Measurements from ENCODE around the gene GFOD1. TPM values are rescaled to one million over a fixed set of nuclear protein-coding genes. Genes with fewer than 3 reads are reported as not detected.
A peak's percentile ranks its signal among the peaks of the same experiment; 100 is the strongest.

The GFOD1 gene
- total and polyA plus RNA-seq, 11 donors = 16.2 to 65.8 (median 41.5) TPM

- peak in 1 of 2 donors; percentile 17 for TF ChIP-seq POLR2A (IDR thresholded peaks at IDR 0.05)
- TF ChIP-seq, protein P1, sequence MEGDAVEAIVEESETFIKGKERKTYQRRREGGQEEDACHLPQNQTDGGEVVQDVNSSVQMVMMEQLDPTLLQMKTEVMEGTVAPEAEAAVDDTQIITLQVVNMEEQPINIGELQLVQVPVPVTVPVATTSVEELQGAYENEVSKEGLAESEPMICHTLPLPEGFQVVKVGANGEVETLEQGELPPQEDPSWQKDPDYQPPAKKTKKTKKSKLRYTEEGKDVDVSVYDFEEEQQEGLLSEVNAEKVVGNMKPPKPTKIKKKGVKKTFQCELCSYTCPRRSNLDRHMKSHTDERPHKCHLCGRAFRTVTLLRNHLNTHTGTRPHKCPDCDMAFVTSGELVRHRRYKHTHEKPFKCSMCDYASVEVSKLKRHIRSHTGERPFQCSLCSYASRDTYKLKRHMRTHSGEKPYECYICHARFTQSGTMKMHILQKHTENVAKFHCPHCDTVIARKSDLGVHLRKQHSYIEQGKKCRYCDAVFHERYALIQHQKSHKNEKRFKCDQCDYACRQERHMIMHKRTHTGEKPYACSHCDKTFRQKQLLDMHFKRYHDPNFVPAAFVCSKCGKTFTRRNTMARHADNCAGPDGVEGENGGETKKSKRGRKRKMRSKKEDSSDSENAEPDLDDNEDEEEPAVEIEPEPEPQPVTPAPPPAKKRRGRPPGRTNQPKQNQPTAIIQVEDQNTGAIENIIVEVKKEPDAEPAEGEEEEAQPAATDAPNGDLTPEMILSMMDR (IDR thresholded peaks at IDR 0.05) = no peak
- peak overlapping the region; percentile 42 to 93 (median 78) for H3K27ac ChIP-seq
- no peaks in the 10 kb centered on the region for H3K36me3 ChIP-seq
- peaks cover 22 to 96% (median 84%) of the 10 kb centered on the region in 12 donors for H3K4me1 ChIP-seq
- WGBS, 4 donors = 68 to 75% (median 72%) methylated on average over 12 of the region's 12 CpGs
- intact Hi-C loops (cut with DNase I) = loop anchor here in 5 of 10 donors (5.0 to 10.0 kb wide), 4 partner anchors 46 to 129 kb away; no protein-coding TSS in a partner anchor
- DNase-seq (no peak), ATAC-seq (peak in 3 of 4 donors; percentile 36 to 63 (median 38))
- H3K27me3 ChIP-seq = no peaks in the 10 kb centered on the region
- no peak overlapping the region for H3K4me3 ChIP-seq
- peaks cover 0 to 4% (median 0%) of the 10 kb centered on the region in 12 donors for H3K9me3 ChIP-seq
These were observed 79.4 kb downstream of the GFOD1 start for GRCh38 chr6:13407709-13408695.

DNA sequence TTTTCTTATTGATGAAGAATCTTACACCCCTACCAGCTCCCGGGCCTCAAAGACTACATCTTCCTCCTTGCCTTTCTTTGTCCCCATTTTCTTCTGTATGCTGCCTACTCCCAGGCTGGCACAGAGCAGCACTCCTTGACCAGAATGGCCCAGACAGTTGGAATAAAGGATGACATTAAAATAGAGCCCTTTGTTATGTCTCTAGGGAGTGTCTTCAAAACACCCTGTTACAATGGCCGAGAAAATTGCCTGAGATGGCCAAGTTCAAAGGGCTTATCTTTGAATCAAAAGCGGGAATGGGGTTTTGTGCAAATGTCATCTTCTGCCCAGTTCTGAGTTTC is 80.1 kb downstream of the GFOD1 start:
- peaks cover 19 to 89% (median 77%) of the 10 kb centered on the region in 12 donors for H3K4me1 ChIP-seq
- intact Hi-C loops (cut with DNase I) = loop anchor here in 5 of 10 donors (5.0 to 10.0 kb wide), 4 partner anchors 45 to 130 kb away; no protein-coding TSS in a partner anchor
- no peak for DNase-seq
- H3K4me3 ChIP-seq = no peak overlapping the region
- TF ChIP-seq POLR2A (IDR thresholded peaks at IDR 0.05) = no peak
- TF ChIP-seq, protein P1 (IDR thresholded peaks at IDR 0.05) = no peak
- peak overlapping the region; percentile 42 to 93 (median 78) for H3K27ac ChIP-seq
- no peak for ATAC-seq
- no peaks in the 10 kb centered on the region for H3K27me3 ChIP-seq
- H3K9me3 ChIP-seq = peaks cover 0 to 4% (median 0%) of the 10 kb centered on the region in 12 donors
- 53 to 86% (median 81%) methylated on average over 3 of the region's 3 CpGs for WGBS, 4 donors
- H3K36me3 ChIP-seq = no peaks in the 10 kb centered on the region

DNA sequence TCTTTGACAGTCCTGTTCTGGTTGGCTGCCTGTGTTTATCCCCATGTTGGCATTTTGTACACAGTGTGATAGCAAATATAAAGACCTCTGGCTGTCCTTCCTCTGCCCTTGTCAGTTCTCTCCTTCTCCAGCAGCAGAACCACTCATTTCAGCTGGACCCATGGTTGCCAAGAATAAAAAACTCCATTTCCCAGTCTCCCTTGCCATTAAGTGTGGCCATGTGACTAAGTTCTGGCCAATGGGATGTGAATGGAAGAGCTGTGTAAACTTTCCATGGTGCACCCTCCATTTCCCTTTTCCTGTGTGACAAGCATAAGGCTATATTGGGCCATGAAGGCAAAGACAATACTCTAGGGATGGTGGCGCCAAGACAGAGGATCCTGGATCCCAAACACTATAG is 80.6 kb downstream of the GFOD1 start:
- peak overlapping the region; percentile 42 to 93 (median 78) for H3K27ac ChIP-seq
- no peaks in the 10 kb centered on the region for H3K36me3 ChIP-seq
- H3K4me1 ChIP-seq = peaks cover 19 to 87% (median 73%) of the 10 kb centered on the region in 12 donors
- 52 to 75% (median 67%) methylated on average over 1 of the region's 1 CpG for WGBS, 4 donors
- peak; percentile 72 to 83 (median 80) for ATAC-seq
- H3K27me3 ChIP-seq = no peaks in the 10 kb centered on the region
- DNase-seq = peak in 2 of 5 donors; percentile 53 to 60
- H3K9me3 ChIP-seq = peaks cover 0 to under 1% (median 0%) of the 10 kb centered on the region in 12 donors
- intact Hi-C loops (cut with DNase I) = loop anchor here in 5 of 10 donors (5.0 to 10.0 kb wide), 4 partner anchors 44 to 131 kb away; no protein-coding TSS in a partner anchor
- H3K4me3 ChIP-seq = no peak overlapping the region
- TF ChIP-seq, protein P1 (IDR thresholded peaks at IDR 0.05) = no peak
- no peak for TF ChIP-seq POLR2A (IDR thresholded peaks at IDR 0.05)

- TF ChIP-seq, protein P1 (IDR thresholded peaks at IDR 0.05) = no peak
- no peak for TF ChIP-seq POLR2A (IDR thresholded peaks at IDR 0.05)
- H3K4me3 ChIP-seq = no peak overlapping the region
- intact Hi-C loops (cut with DNase I) = loop anchor here in 5 of 10 donors (5.0 to 10.0 kb wide), 4 partner anchors 44 to 131 kb away; no protein-coding TSS in a partner anchor
- H3K27me3 ChIP-seq = no peaks in the 10 kb centered on the region
- no peaks in the 10 kb centered on the region for H3K36me3 ChIP-seq
- ATAC-seq = peak; percentile 15 to 58 (median 44)
- 50 to 61% (median 53%) methylated on average over 10 of the region's 10 CpGs for WGBS, 4 donors
- H3K4me1 ChIP-seq = peaks cover 19 to 86% (median 66%) of the 10 kb centered on the region in 12 donors
- H3K27ac ChIP-seq = peak overlapping the region; percentile 42 to 93 (median 78)
- no peak for DNase-seq
- H3K9me3 ChIP-seq = no peaks in the 10 kb centered on the region
These were observed 81.4 kb downstream of the GFOD1 start for GRCh38 chr6:13405961-13406477.

Measured in heart left ventricle (tissue), 16 donors.